HepG2 (cell line): ENCODE data around the gene SLC25A45. TPM values are rescaled to one million over a fixed set of nuclear protein-coding genes. Genes with fewer than 3 reads are reported as not detected.

ENCODE experiments used
- ATAC-seq: fragments of 200-7000 bp; cut with Tn5 transposase; 3 replicates; pipeline ENCODE4 v1.9.1; 2020; ENCODE audit warnings: mild to moderate bottlenecking, moderate library complexity
- BruUV-seq: library from RNA; stranded (reverse); fragments of 400-500 nt; replicated peaks from 2 replicates; lab custom pipeline; 2021; lab: Mats Ljungman, UMichigan
- CTCF ChIA-PET: fragments of 300-600 bp; formaldehyde crosslinking; extraction: SDS; loops from one replicate; lab custom pipeline; 2021; ENCODE audit warnings: low total read pairs, inconsistent platforms, low intra/inter-chr PET ratio; lab: Yijun Ruan, JAX
- POLR2A ChIA-PET: fragments of 350-600 bp; sonication (Branson Sonifier 250); formaldehyde crosslinking; loops from one replicate; lab custom pipeline; 2020; ENCODE audit warnings: antibody characterized with exemption, inconsistent platforms; lab: Yijun Ruan, JAX
- DNase-seq: peaks from one replicate; pipeline ENCODE4 v3.0.0-alpha.2; 2015; ENCODE audit warnings: low spot score
- FAIRE-seq: peaks from 3 replicates; lab custom pipeline; 2011; peaks lifted over from hg19 to GRCh38; lab: Jason Lieb, UNC
- H2AFZ ChIP-seq: one replicate; pipeline ENCODE4 v1.6.1; 2011; ENCODE audit warnings: low read length, inconsistent platforms
- H3K27ac ChIP-seq: fragments of 300-600 bp; 3 replicates; pipeline ENCODE4 v1.8.0; 2011; ENCODE audit warnings: mixed run types, mild to moderate bottlenecking, mixed read lengths, low read length, inconsistent platforms; ENCODE audit not compliant: insufficient read depth; ENCODE audit errors: extremely low read length
- H3K27me3 ChIP-seq, 2 experiments: fragments of 200-600 bp in 1 of 2; 2 replicates in 1 of 2; 3 replicates in 1 of 2; pipeline versions ENCODE4 v1.6.0 to v1.8.0; 2011; ENCODE audit warnings: low read length in 2 of 2, mild to moderate bottlenecking in 2 of 2, moderate library complexity in 2 of 2, inconsistent platforms in 1 of 2; ENCODE audit not compliant: insufficient read depth in 2 of 2, control insufficient read depth in 1 of 2
- H3K36me3 ChIP-seq, 2 experiments: fragments of 200-600 bp in 1 of 2; replicated peaks in 1 of 2; 2 replicates in 1 of 2; 3 replicates in 1 of 2; pipeline versions ENCODE4 v1.5.1 to v1.8.0; 2011; ENCODE audit warnings: low read length in 2 of 2, inconsistent platforms in 1 of 2; ENCODE audit not compliant: insufficient read depth in 2 of 2, control insufficient read depth in 1 of 2
- H3K4me1 ChIP-seq: 2 replicates; pipeline ENCODE4 v1.5.1; 2012; ENCODE audit warnings: low read length, inconsistent platforms; ENCODE audit not compliant: insufficient read depth
- H3K4me2 ChIP-seq: 2 replicates; pipeline ENCODE4 v1.6.0; 2011; ENCODE audit warnings: low read depth, low read length, inconsistent platforms
- H3K4me3 ChIP-seq, 3 experiments: fragments of 200-600 bp in 1 of 3; sonication (generic), shearing (Covaris generic) in 1 of 3; replicated peaks in 1 of 3; 2 replicates each; pipeline ENCODE4 v1.5.1; 2011 to 2016; ENCODE audit warnings: low read length in 3 of 3, inconsistent platforms in 2 of 3, low read depth in 2 of 3, mild to moderate bottlenecking in 2 of 3, control low read depth in 1 of 3, mixed read lengths in 1 of 3; ENCODE audit not compliant: insufficient read depth in 1 of 3
- H3K79me2 ChIP-seq: one replicate; pipeline ENCODE4 v1.6.1; 2011; ENCODE audit warnings: low read length, inconsistent platforms; ENCODE audit not compliant: insufficient read depth
- H3K9ac ChIP-seq: 2 replicates; pipeline ENCODE4 v1.6.0; 2011; ENCODE audit warnings: mild to moderate bottlenecking, low read depth, low read length, inconsistent platforms; ENCODE audit not compliant: insufficient read depth
- H3K9me3 ChIP-seq: 2 replicates; pipeline ENCODE4 v1.5.1; 2012; ENCODE audit warnings: mild to moderate bottlenecking, low read length
- H4K20me1 ChIP-seq: 2 replicates; pipeline ENCODE4 v1.6.0; 2011; ENCODE audit warnings: inconsistent platforms, mild to moderate bottlenecking, low read length, moderate library complexity; ENCODE audit not compliant: insufficient read depth
- BRF2 ChIP-seq: sonication (generic); formaldehyde crosslinking; IDR thresholded peaks from 2 replicates; pipeline ENCODE4 v1.8.1; 2022; ENCODE audit warnings: mild to moderate bottlenecking, missing genetic modification reagents
- CBX1 ChIP-seq: IDR thresholded peaks from one replicate; pipeline ENCODE4 v1.6.1; 2016; ENCODE audit warnings: antibody characterized with exemption, low read depth
- NCOA5 ChIP-seq: sonication (generic); formaldehyde crosslinking; IDR thresholded peaks from 2 replicates; pipeline ENCODE4 v1.4.0; 2020; ENCODE audit warnings: missing genetic modification reagents
- NFE2L1 ChIP-seq: sonication (generic); formaldehyde crosslinking; IDR thresholded peaks from 2 replicates; pipeline ENCODE4 v1.4.0; 2020; ENCODE audit warnings: missing genetic modification reagents, mild to moderate bottlenecking, borderline replicate concordance
- POGZ ChIP-seq: sonication (generic); formaldehyde crosslinking; IDR thresholded peaks from 2 replicates; pipeline ENCODE4 v1.4.0; 2020; ENCODE audit warnings: mild to moderate bottlenecking, missing genetic modification reagents
- REST ChIP-seq, 2 experiments: IDR thresholded peaks; 2 replicates each; pipeline ENCODE4 v1.6.1; 2011 to 2012; ENCODE audit warnings: low read length in 2 of 2, borderline replicate concordance in 1 of 2, low read depth in 1 of 2, mild to moderate bottlenecking in 1 of 2, moderate library complexity in 1 of 2
- SOX13 ChIP-seq, 3 experiments: fragments of 450-650 bp in 1 of 3; sonication (generic) in 1 of 3; formaldehyde crosslinking in 1 of 3; IDR thresholded peaks in 2 of 3; conservative IDR thresholded peaks in 1 of 3; 2 replicates each; pipeline versions ENCODE4 v1.5.0 to v1.6.1; 2016 to 2020; ENCODE audit warnings: antibody characterized with exemption in 1 of 3, mild to moderate bottlenecking in 1 of 3, missing compliant biosample characterization in 1 of 3, missing genetic modification reagents in 1 of 3, moderate library complexity in 1 of 3
- XRCC5 ChIP-seq: fragments of 200-400 bp; formaldehyde crosslinking; optimal IDR thresholded peaks from 2 replicates; pipeline ENCODE3; 2017; ENCODE audit warnings: mild to moderate bottlenecking, low read length
- ZNF382 ChIP-seq: sonication (generic); formaldehyde crosslinking; IDR thresholded peaks from 2 replicates; pipeline ENCODE4 v1.5.0; 2020; ENCODE audit warnings: missing genetic modification reagents, mild to moderate bottlenecking, borderline replicate concordance
- ZNF570 ChIP-seq: sonication (generic); formaldehyde crosslinking; IDR thresholded peaks from 2 replicates; pipeline ENCODE4 v1.4.0; 2020; ENCODE audit warnings: mild to moderate bottlenecking, missing genetic modification reagents, borderline replicate concordance
- ZNF607 ChIP-seq: sonication (generic); formaldehyde crosslinking; IDR thresholded peaks from 2 replicates; pipeline ENCODE4 v1.5.1; 2020; ENCODE audit warnings: missing genetic modification reagents, mild to moderate bottlenecking, borderline replicate concordance
- ZNF646 ChIP-seq: sonication (generic); formaldehyde crosslinking; IDR thresholded peaks from 2 replicates; pipeline ENCODE4 v1.9.0; 2021; ENCODE audit warnings: mild to moderate bottlenecking, missing genetic modification reagents
- ZSCAN22 ChIP-seq: sonication (generic); formaldehyde crosslinking; IDR thresholded peaks from 2 replicates; pipeline ENCODE4 v1.4.0; 2020; ENCODE audit warnings: mild to moderate bottlenecking, missing genetic modification reagents
- ZSCAN25 ChIP-seq: sonication (generic); formaldehyde crosslinking; IDR thresholded peaks from 2 replicates; pipeline ENCODE4 v1.8.0; 2022; ENCODE audit warnings: mild to moderate bottlenecking, missing genetic modification reagents
- WGBS: methylation state at CpG from one replicate; pipeline ENCODE4 v1.1.6; 2017; ENCODE audit warnings: low lambda C conversion rate; 5-methylcytosine and 5-hydroxymethylcytosine counted together
- in situ Hi-C: cut with HindIII; loops from 2 replicates; pipeline ENCODE4 v1.10.0; 2017; ENCODE audit warnings: low pct_unique_long_range_greater_than_20kb; ENCODE audit not compliant: extremely low pct_ligation_motif_present
- intact Hi-C: fragments of 100-400 bp; cut with micrococcal nuclease; formaldehyde crosslinking; loops from one replicate; pipeline ENCODE4 v1.10.0; 2022; ENCODE audit not compliant: unreplicated experiment
- polyA plus RNA-seq, 8 experiments: library from polyadenylated mRNA; depleted of rRNA in 3 of 8; stranded (reverse) in 7 of 8; unstranded in 1 of 8; fragments of >200 nt; fragmentation: Illumina TruSeq in 4 of 8; extraction: Trizol in 4 of 8; gene quantifications; 2 replicates each; pipeline versions ENCODE4 v1.2.1 to v1.2.3, GENCODE V29; 2011 to 2016; ENCODE audit warnings: low read depth in 4 of 8, missing spikeins in 1 of 8, mixed read lengths in 1 of 8; ENCODE audit not compliant: insufficient read depth in 1 of 8
- total RNA-seq, 5 experiments: library from RNA; depleted of rRNA; stranded (reverse); fragments of >200 nt; fragmentation: Illumina TruSeq; extraction: Trizol; gene quantifications; 2 replicates each; pipeline ENCODE4 v1.2.3, GENCODE V29; 2016; ENCODE audit warnings: low read depth in 1 of 5

Gene SLC25A45
- total and polyA plus RNA-seq, 2 of the 13 experiments (the other 11 are each of a cell fraction or from before 2014, with no cell fraction given): 1.2 to 3.4 TPM

- Histone ChIP-seq H3K4me3 (no peak overlapping the region), H2AFZ (no peak overlapping the region), H3K27me3 (no peaks in the 10 kb centered on the region), H3K27ac (no peak overlapping the region), H3K79me2 (peaks cover 31% of the 10 kb centered on the region), H3K36me3 (peaks cover 31 to 55% of the 10 kb centered on the region in 2 experiments), H3K9ac (no peak overlapping the region), H3K4me2 (no peak overlapping the region), H3K4me1 (peaks cover 7% of the 10 kb centered on the region), H4K20me1 (no peaks in the 10 kb centered on the region), H3K9me3 (no peaks in the 10 kb centered on the region)
- over 99% methylated on average over 11 of the region's 11 CpGs for WGBS
- intact Hi-C loops: no loop called here
- ATAC-seq: no peak
- no TSS peak for BruUV-seq
- FAIRE-seq: no peak
- no peak for DNase-seq
- ChIA-PET POLR2A (no interaction called here), CTCF (no interaction called here)
- in situ Hi-C loops: no loop called here
- TF ChIP-seq NCOA5 (CRISPR knock-in tag) (no peak), SOX13 (IDR thresholded peaks at IDR 0.05) (no peak), SOX13 (CRISPR knock-in tag; conservative IDR thresholded peaks at IDR 0.05 in 1 of 2, IDR thresholded peaks at IDR 0.05 in 1 of 2) (no peak), ZNF607 (no peak), BRF2 (CRISPR knock-in tag) (no peak), ZNF570 (CRISPR knock-in tag) (no peak), ZNF382 (CRISPR knock-in tag) (no peak), ZSCAN22 (CRISPR knock-in tag) (no peak), ZNF646 (no peak), CBX1 (no peak), NFE2L1 (no peak), ZSCAN25 (no peak), XRCC5 (no peak), REST (IDR thresholded peaks at IDR 0.05; ENCODE audit: borderline replicate concordance in 1 of 2, low read depth in 1 of 2, low read length in 2 of 2) (no peak), POGZ (CRISPR knock-in tag) (no peak)
Observed at GRCh38 chr11:65340226-65340625, 42.2 kb downstream of the SLC25A45 start.
